C1 segment of cervical spinal cord (tissue), 14 donors: ENCODE measurements around the gene THBS2.
A peak's percentile ranks its signal among the peaks of the same experiment; 100 is the strongest.

Source experiments
- DNase-seq, 14 donors: peaks; one replicate each; lab custom pipeline; 2025; lab: John Stamatoyannopoulos, UW

The THBS2 gene

DNA sequence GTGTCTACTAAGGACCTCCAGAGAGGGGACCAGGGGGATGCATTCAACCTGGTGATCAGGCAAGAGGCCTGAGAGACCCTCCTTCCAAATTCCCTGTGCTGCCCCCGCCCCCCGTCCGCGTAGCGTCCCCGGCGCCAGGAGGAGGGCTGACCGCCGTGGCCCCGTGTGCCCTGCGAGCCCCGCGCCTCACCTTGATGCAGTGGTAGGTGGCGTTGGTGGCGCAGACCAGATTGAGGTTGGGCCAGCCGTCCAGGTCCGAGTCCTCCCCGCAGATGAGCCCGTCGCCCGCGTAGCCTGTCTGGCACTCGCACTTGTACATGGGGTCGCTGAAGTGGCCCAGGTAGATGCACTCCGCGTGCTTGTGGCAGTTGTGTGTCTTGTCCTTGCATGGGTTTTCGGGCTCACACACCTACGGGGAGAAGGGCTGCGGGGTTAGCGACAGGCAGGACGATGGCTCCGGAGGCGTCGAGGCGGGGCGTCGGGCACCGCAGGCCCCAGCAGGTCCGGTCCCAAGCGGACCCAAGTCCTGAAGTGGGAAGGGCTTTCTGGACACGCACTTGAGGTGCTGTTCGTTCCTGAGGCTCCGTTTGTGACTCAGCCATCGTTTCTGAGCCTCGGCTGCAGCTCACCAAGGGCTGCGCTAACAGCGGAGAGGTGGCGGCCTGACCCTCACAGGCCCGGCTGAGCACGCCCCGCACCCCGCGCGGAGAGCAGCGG is 21.7 kb downstream of the THBS2 start:
- no peak for DNase-seq

- no peak for DNase-seq
Measured at GRCh38 chr6:169230946-169231789, 22.5 kb downstream of the THBS2 start.

GRCh38 chr6:169230322-169230665 is 23.4 kb downstream of the THBS2 start:
- no peak for DNase-seq

- DNase-seq, result peak in 8 of 14 donors; percentile 27 to 57 (median 40)
Measured at GRCh38 chr6:169229615-169230321, 23.9 kb downstream of the THBS2 start.

DNA sequence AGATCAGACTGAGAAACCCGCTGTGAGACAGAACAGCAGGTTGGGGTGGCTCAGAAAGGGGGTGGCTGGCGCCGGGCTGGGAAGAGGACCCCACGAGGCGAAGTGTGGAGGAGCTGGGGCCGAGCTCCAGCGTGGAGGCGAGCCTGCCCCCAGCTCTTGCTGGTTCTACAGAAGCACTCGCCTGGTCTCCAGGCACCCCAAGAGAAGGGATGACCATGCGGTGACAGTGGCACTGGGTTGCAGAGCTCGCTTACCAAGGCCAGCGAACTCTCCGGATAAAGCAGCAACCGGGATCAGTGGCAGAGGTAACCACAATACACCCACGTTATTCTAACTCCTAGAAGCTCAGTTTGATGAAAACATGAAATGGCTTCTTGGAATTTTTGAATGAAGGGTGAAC is 26.5 kb downstream of the THBS2 start:
- no peak for DNase-seq

DNA sequence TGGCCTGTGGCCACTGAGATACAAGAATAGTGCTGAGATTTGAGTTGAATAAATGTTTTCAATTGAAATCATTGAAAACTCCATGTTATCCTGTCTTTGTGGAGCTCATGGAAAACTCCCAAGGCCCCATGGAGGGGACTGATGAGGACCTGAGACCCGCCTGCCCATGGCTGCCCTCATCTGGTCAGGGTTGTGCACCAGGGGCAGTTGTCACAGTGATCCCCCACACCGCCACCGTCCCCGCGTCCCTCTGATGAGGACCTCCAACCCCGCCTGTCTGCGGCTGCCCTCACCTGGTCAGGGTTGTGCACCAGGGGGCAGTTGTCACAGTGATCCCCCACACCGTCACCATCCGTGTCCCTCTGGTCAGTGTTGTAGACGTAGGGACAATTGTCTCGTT is 27.8 kb downstream of the THBS2 start:
- no peak for DNase-seq

GRCh38 chr6:169225131-169225576 is 28.5 kb downstream of the THBS2 start:
- DNase-seq, result no peak

- no peak for DNase-seq
Measured at GRCh38 chr6:169224716-169225115, 28.9 kb downstream of the THBS2 start.

DNA sequence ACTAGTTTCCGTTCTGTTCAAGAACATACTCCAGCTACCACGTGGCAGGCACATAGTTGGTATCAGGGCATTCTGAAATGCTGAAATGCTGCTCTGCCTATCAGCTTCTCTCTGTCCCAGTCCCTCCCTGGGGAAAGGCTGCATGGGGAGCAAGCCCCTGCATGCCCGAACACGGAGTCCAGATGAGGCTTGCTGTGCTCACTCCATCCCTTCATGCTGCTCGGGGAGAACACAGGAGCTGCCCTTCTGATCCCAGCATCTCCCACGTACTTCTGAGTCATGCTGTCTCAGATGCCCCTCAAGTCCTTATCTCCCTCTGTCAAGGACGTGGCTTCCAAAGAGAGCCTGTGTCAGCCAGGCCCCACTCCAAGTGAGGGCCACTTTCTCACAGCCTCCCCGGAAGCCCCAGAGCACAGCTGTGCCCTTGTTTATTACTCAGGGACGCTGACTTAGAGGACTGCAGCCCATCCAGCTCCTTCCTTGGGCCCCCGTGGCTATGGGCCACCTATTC is 29.4 kb downstream of the THBS2 start:
- no peak for DNase-seq

GRCh38 chr6:169223006-169223405 is 30.6 kb downstream of the THBS2 start:
- DNase-seq, result no peak

- no peak for DNase-seq
Measured at GRCh38 chr6:169222126-169222525, 31.5 kb downstream of the THBS2 start.

DNA sequence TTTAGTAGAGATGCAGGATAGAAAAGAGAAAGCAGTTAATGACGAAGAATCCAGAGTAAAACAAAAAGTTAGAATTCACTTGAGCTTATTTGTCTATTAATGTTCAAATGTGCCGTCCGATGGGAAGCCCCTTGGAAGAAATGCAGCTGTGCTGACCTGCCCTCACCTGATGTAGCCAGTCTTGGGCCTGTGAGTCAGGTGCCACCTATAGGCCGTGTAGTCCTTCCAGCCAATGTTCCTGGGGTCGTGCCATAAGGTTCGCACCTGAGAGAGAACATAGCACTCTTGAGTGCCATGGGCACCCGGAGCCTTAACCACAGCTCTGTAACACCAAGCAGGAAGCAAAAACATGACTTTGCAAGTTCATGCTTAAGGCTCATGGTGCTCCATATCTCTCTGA is 32.4 kb downstream of the THBS2 start:
- DNase-seq, result no peak

- no peak for DNase-seq
Measured at GRCh38 chr6:169220068-169220964, 33.3 kb downstream of the THBS2 start.

GRCh38 chr6:169217972-169218371 is 35.7 kb downstream of the THBS2 start:
- DNase-seq, result no peak

DNA sequence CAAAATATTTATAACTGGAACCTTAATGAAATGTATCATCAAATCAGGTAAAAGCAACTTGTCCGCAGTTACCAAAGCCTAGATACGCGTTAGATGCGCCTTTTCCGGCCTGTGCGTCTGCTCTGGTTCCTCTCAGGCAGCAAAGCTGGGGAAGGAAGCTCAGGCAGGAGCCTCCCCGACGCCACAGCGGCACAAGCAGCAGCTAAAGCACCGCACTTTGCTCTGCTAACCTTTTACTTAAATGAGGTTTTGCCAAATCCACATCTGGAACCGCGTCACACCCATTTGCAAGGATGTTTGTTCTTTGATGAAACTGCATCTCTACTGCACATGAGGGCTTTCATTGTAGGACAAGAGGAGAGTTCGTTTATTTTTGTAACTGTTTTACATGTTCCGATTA is 36.8 kb downstream of the THBS2 start:
- DNase-seq, result no peak

DNA sequence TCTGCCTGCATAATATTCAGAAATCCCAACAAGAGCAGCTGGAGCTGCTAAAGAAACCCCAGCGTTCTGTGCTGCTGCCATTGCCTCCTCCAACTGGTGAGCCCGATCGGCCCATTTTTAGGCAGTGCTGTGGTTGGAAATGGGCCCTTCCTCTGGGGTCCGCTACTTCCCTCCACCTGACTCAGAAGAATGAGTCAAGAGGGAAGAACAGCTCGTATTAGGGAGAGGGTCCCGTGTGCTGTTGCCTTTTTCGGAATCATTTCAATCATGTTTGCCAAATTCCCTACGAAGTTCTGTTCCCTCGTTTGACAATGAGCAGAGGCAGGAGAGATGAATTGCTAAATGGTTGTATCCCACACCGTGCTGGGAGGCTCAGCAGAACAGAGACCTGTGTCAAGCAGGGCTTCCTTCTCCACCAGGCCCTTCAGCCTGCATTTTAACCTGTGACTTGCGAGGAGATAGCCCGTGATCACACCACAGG is 38.4 kb downstream of the THBS2 start:
- DNase-seq, result no peak

GRCh38 chr6:169214789-169215188 is 38.9 kb downstream of the THBS2 start:
- peak in 2 of 14 donors; percentile 5 to 44 for DNase-seq

GRCh38 chr6:169213814-169214520 is 39.7 kb downstream of the THBS2 start:
- no peak for DNase-seq

DNA sequence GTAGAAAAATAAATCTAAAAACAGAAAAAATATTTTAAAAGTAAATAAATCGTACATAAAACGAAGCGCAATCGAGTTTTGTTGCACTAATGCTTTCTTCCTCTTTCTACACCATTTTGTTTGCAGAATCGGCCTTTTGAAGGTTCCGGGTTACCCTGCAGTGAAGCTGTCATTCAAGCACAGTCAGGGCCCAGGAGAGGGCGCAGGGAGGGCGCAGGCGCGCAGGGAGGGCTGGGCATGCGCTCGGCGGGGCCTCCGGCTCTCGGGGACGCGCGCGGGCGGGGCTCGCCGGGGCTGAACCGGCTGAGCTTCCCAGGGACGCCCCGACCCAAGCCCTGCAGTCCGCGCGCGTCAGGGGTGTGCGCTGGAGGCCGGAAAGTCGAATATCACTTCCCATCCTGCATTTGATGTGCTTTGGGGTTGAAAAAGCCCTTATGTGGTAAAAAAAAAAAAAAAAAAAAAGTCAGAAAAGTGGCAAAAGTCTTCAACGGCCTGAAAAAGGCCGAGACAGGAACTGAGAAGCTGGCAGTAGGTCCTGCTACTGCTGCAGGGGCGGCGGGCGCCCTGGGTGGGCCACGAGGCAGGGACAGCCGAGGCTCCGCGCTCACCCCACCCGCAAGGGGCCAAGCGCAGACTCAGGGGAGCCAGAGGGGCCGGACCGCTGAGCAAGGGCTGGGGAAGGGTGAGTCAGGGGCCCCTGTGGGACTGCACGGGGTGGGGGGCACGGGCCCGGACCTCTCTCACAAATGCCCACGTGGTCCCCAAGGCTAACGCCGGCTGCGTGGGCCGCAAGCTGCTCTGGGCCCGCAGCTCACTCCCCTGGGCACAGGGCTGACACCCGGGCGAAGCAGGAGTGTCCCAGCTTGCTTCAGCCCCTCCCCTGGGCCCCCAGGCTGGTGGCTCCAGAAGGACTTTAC is 40.5 kb downstream of the THBS2 start:
- peak in 13 of 14 donors; percentile 33 to 97 (median 88) for DNase-seq
